K562 (cell line): ENCODE data around the gene ARMH4. TPM values are rescaled to one million over a fixed set of nuclear protein-coding genes. Genes with fewer than 3 reads are reported as not detected.
A peak's percentile ranks its signal among the peaks of the same experiment; 100 is the strongest.

Experiments used
- BRCA1 ChIP-seq, 2 experiments: fragments of 450-650 bp in 1 of 2; sonication (generic) in 1 of 2; formaldehyde crosslinking in 1 of 2; IDR thresholded peaks; 2 replicates each; pipeline versions ENCODE4 v1.5.0 to v1.6.1; 2017 to 2020; ENCODE audit warnings: mild to moderate bottlenecking in 1 of 2, missing genetic modification reagents in 1 of 2
- BRD9 ChIP-seq: fragments of 450-650 bp; IDR thresholded peaks from 2 replicates; pipeline ENCODE4 v1.6.1; 2018; ENCODE audit warnings: low read depth; ENCODE audit not compliant: partially characterized antibody
- CBX2 ChIP-seq: fragments of 200-600 bp; sonication (generic); IDR thresholded peaks from one replicate; pipeline ENCODE4 v1.6.1; 2012; ENCODE audit warnings: mild to moderate bottlenecking, low read length, inconsistent platforms; ENCODE audit not compliant: insufficient read depth, poor library complexity, severe bottlenecking
- GTF2F1 ChIP-seq: IDR thresholded peaks from 2 replicates; pipeline ENCODE4 v1.6.1; 2011; ENCODE audit warnings: low read depth, low read length, improper control_type of control experiment
- KLF16 ChIP-seq: IDR thresholded peaks from 2 replicates; pipeline ENCODE4 v1.6.1; 2016; ENCODE audit warnings: antibody characterized with exemption
- LCOR ChIP-seq: sonication (generic); formaldehyde crosslinking; IDR thresholded peaks from 2 replicates; pipeline ENCODE4 v1.8.0; 2022; ENCODE audit warnings: mild to moderate bottlenecking, missing genetic modification reagents
- MEIS2 ChIP-seq: fragments of 450-650 bp; IDR thresholded peaks from 2 replicates; pipeline ENCODE4 v1.6.1; 2014; ENCODE audit warnings: mild to moderate bottlenecking; ENCODE audit not compliant: partially characterized antibody
- NR2C2 ChIP-seq, 2 experiments: fragments of 200-800 bp in 1 of 2; sonication (Bioruptor generic) in 1 of 2; sonication (generic) in 1 of 2; formaldehyde crosslinking in 1 of 2; IDR thresholded peaks; 2 replicates each; pipeline versions ENCODE4 v1.6.1 to v1.8.0; 2016 to 2022; ENCODE audit warnings: mild to moderate bottlenecking in 1 of 2, missing compliant biosample characterization in 1 of 2, missing genetic modification characterization in 1 of 2, missing genetic modification reagents in 1 of 2
- PHF21A ChIP-seq: fragments of 450-650 bp; IDR thresholded peaks from 2 replicates; pipeline ENCODE4 v1.6.1; 2017; ENCODE audit warnings: low read depth, borderline replicate concordance
- PHTF2 ChIP-seq: fragments of 250-450 bp; sonication (Bioruptor Pico); IDR thresholded peaks from 2 replicates; pipeline ENCODE4 v1.5.0; 2021; ENCODE audit warnings: mild to moderate bottlenecking
- POLR2A ChIP-seq: fragments of 450-650 bp; conservative IDR thresholded peaks from 2 replicates; pipeline ENCODE4 v1.6.1; 2016
- RBFOX2 ChIP-seq: fragments of 200-400 bp; formaldehyde crosslinking; IDR thresholded peaks from 2 replicates; pipeline ENCODE4 v1.6.1; 2017; ENCODE audit warnings: low read depth, mild to moderate bottlenecking, low read length, moderate library complexity
- SIN3A ChIP-seq, 2 experiments: fragments of 150-350 bp in 1 of 2; IDR thresholded peaks; 2 replicates each; pipeline ENCODE4 v1.6.1; 2011 to 2016; ENCODE audit warnings: borderline replicate concordance in 2 of 2, low read depth in 2 of 2, low read length in 2 of 2, mild to moderate bottlenecking in 2 of 2, moderate library complexity in 2 of 2; ENCODE audit not compliant: control insufficient read depth in 1 of 2
- SIRT6 ChIP-seq: IDR thresholded peaks from one replicate; pipeline ENCODE4 v1.6.1; 2012; ENCODE audit warnings: low read depth, mild to moderate bottlenecking, control low read depth, inconsistent platforms, low read length, moderate library complexity
- SRF ChIP-seq, 2 experiments: fragments of 250-450, 450-650 bp in 1 of 2; sonication (Bioruptor Pico) in 1 of 2; sonication (generic) in 1 of 2; formaldehyde crosslinking; IDR thresholded peaks; 2 replicates each; pipeline versions ENCODE4 v1.5.0 to v1.5.1; 2020 to 2022; ENCODE audit warnings: mild to moderate bottlenecking in 1 of 2, missing genetic modification reagents in 1 of 2
- UBTF ChIP-seq, 2 experiments: IDR thresholded peaks; 2 replicates each; pipeline ENCODE4 v1.6.1; 2012; ENCODE audit warnings: improper control_type of control experiment in 2 of 2, low read depth in 2 of 2, low read length in 2 of 2, borderline replicate concordance in 1 of 2
- ZEB2 ChIP-seq: fragments of 450-650 bp; IDR thresholded peaks from 2 replicates; pipeline ENCODE4 v1.6.1; 2016
- ZKSCAN3 ChIP-seq: fragments of 250-450 bp; sonication (Bioruptor Pico); IDR thresholded peaks from 2 replicates; pipeline ENCODE4 v1.4.0; 2020
- ZNF175 ChIP-seq: fragments of 200-800 bp; sonication (Bioruptor generic); IDR thresholded peaks from 2 replicates; pipeline ENCODE4 v1.6.1; 2016; ENCODE audit warnings: low read depth, mild to moderate bottlenecking, missing genetic modification characterization, missing compliant biosample characterization
- ZNF274 ChIP-seq: IDR thresholded peaks from 2 replicates; pipeline ENCODE4 v1.6.1; 2011; ENCODE audit warnings: low read depth, mild to moderate bottlenecking, low read length, moderate library complexity, borderline replicate concordance
- ZNF324 ChIP-seq: fragments of 250-450 bp; sonication (Bioruptor Pico); IDR thresholded peaks from 2 replicates; pipeline ENCODE4 v1.4.0; 2020; ENCODE audit warnings: mild to moderate bottlenecking
- polyA plus RNA-seq, 8 experiments: library from polyadenylated mRNA; depleted of rRNA in 4 of 8; stranded (reverse) in 5 of 8; unstranded in 3 of 8; fragments of >200 nt; fragmentation: Nextera tagmentation in 2 of 8; fragmentation: Illumina TruSeq in 1 of 8; extraction: Ambion mirVana in 2 of 8; extraction: Trizol in 1 of 8; gene quantifications; 2 replicates each; pipeline versions ENCODE4 v1.2.1 to v1.2.3, GENCODE V29; 2011 to 2014; ENCODE audit warnings: inconsistent platforms in 1 of 8, missing spikeins in 1 of 8
- total RNA-seq, 7 experiments: library from RNA; depleted of rRNA in 6 of 7; stranded (reverse); fragments of >200 nt in 6 of 7; fragmentation: Illumina TruSeq in 2 of 7; extraction: Trizol in 2 of 7; gene quantifications; 2 replicates each; pipeline versions ENCODE4 v1.2.1 to v1.2.3, GENCODE V29; 2011 to 2021; ENCODE audit warnings: low replicate concordance in 1 of 7
- TF ChIP-seq, protein P1 (sequence below): fragments of 250-450 bp; sonication (Bioruptor Pico); IDR thresholded peaks from 2 replicates; pipeline ENCODE4 v1.8.0; 2022; ENCODE audit warnings: inconsistent platforms
- TF ChIP-seq, protein P2 (sequence below), 2 experiments: fragments of 450-650 bp in 1 of 2; sonication (generic) in 1 of 2; formaldehyde crosslinking in 1 of 2; IDR thresholded peaks in 1 of 2; conservative IDR thresholded peaks in 1 of 2; 2 replicates each; pipeline versions ENCODE4 v1.6.1 to v1.8.1; 2016 to 2023; ENCODE audit warnings: mild to moderate bottlenecking in 2 of 2, moderate library complexity in 2 of 2, inconsistent platforms in 1 of 2, missing genetic modification reagents in 1 of 2

Gene ARMH4
- total and polyA plus RNA-seq, 9 of the 15 experiments (the other 6 are each of a cell fraction or from before 2014, with no cell fraction given), result 0.06 to 0.98 (median 0.07) TPM; not detected in 2

DNA sequence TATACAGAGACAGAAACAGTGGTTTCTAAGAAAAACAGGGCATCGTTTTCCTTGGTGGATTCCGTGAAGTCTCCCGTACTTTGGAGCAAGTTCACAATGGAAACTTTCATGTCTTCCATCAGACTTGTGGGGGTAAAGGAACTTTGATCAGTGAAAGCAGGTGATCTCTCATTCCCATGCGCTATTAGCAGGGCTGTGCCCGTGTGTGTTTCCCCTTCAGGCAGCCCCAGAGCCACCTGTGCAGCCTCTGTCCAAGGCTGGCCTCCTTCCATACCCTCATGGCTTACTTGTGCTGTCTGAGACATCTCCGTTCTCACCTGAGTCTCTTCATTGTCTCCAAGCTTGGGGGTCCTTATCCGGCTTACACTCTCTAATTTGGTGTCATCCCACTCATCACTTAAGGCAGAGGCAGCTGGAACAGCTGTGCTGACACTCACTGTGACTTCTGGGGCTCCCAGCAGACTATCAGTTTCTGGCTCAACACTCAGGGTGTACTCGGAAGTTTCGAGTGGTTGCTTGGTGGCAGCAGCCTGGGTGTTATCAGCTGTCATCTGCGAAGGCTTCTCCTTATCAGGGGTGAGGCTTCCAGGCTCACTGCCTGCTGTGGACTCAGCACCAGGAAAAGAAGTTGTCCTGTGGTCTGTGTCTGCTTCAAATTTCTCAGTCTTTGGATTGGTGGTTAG lies 13.8 kb downstream of the ARMH4 start (continued):
- TF ChIP-seq RBFOX2 (no peak), UBTF (IDR thresholded peaks at IDR 0.05; ENCODE audit: borderline replicate concordance in 1 of 2, low read depth in 2 of 2, low read length in 2 of 2) (0 out of 4 replicates have a peak, but pooled peaks of 1 of the 2 experiments have one; percentile 36), ZEB2 (0 out of 2 replicates have a peak, but pooled peaks have one; percentile 37), NR2C2 (CRISPR knock-in tag; IDR thresholded peaks at IDR 0.05) (no peak), NR2C2 (tag; IDR thresholded peaks at IDR 0.05) (no peak), GTF2F1 (no peak), PHF21A (no peak), KLF16 (0 out of 2 replicates have a peak, but pooled peaks have one; percentile 38), ZNF274 (no peak), ZNF324 (CRISPR knock-in tag) (no peak), BRD9 (no peak), LCOR (0 out of 2 replicates have a peak, but pooled peaks have one; percentile 53), ZNF175 (CRISPR knock-in tag) (no peak), SIRT6 (no peak), POLR2A (no peak), CBX2 (no peak), MEIS2 (peak; percentile 63), ZKSCAN3 (CRISPR knock-in tag) (no peak), SRF (CRISPR knock-in tag; IDR thresholded peaks at IDR 0.05) (no peak; a peak in 1 of 4 replicates), SIN3A (IDR thresholded peaks at IDR 0.05; ENCODE audit: borderline replicate concordance in 2 of 2, control insufficient read depth in 1 of 2, low read depth in 2 of 2, low read length in 2 of 2) (no peak), PHTF2 (CRISPR knock-in tag) (no peak), BRCA1 (IDR thresholded peaks at IDR 0.05) (no peak), BRCA1 (CRISPR knock-in tag; IDR thresholded peaks at IDR 0.05) (no peak)
- TF ChIP-seq, protein P1, sequence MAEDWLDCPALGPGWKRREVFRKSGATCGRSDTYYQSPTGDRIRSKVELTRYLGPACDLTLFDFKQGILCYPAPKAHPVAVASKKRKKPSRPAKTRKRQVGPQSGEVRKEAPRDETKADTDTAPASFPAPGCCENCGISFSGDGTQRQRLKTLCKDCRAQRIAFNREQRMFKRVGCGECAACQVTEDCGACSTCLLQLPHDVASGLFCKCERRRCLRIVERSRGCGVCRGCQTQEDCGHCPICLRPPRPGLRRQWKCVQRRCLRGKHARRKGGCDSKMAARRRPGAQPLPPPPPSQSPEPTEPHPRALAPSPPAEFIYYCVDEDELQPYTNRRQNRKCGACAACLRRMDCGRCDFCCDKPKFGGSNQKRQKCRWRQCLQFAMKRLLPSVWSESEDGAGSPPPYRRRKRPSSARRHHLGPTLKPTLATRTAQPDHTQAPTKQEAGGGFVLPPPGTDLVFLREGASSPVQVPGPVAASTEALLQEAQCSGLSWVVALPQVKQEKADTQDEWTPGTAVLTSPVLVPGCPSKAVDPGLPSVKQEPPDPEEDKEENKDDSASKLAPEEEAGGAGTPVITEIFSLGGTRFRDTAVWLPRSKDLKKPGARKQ, result no peak
- TF ChIP-seq, protein P2, sequence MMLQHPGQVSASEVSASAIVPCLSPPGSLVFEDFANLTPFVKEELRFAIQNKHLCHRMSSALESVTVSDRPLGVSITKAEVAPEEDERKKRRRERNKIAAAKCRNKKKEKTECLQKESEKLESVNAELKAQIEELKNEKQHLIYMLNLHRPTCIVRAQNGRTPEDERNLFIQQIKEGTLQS (IDR thresholded peaks at IDR 0.05), result no peak
- TF ChIP-seq, protein P2 (CRISPR knock-in tag; conservative IDR thresholded peaks at IDR 0.05), result no peak
